Epithelial cell of esophagus (primary cell): ENCODE results near the gene URI1.
"Not testable (repeated sequence)": the region's sequence is repeated elsewhere in the genome, so short reads cannot be mapped to it uniquely, and the experiment has no call there.

ENCODE experiments used
- DNase-seq: peaks from one replicate; pipeline ENCODE4 v3.0.0; 2010; ENCODE audit warnings: low read depth
- H3K4me3 ChIP-seq: 2 replicates; pipeline ENCODE4 v1.5.1; 2011; ENCODE audit warnings: mild to moderate bottlenecking, low read length, control low read depth
- TF ChIP-seq, protein P1 (sequence below): IDR thresholded peaks from 2 replicates; pipeline ENCODE4 v1.5.1; 2011; ENCODE audit warnings: low read depth, mild to moderate bottlenecking, low read length, control low read depth, inconsistent platforms; ENCODE audit not compliant: insufficient read depth; ENCODE audit errors: missing control alignments

The URI1 gene

DNA sequence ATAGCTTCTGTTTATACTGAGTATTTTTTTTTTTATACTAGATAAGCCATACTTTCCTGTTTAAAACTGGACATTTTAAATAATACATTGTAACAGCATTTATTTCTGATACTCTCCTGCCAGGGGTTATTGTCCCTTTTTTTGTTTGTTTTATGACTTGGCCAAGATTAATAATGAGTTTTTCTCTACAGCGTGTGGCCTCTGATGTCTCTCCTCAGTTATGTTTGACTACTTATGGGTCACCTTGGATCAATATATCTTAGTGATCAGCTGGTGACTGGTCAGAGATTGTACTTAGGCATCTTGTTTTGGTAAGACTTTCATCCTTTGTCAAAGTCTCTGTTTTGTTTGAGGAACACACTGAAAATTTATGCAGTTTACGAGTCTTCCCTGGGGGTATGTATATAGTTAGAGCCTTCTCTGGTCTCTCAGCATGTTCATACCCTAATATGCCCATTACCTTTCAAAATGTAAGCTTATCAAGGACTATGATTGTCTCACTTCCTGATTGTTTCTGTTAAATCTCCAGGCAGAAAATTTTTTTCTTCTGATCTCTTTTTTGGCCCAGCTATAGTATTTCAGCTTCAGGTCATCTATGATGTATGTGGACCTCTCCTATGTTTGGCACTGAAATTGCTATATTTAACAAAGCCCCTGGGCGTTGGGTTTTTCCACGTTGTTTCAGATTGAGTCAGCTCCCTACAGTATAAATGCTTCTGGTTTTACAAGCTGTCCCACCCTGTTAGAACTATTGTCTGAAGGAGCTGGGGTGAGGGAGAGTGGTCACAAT, 87.9 kb downstream of the URI1 start:
- no peak overlapping the region for H3K4me3 ChIP-seq
- TF ChIP-seq, protein P1, sequence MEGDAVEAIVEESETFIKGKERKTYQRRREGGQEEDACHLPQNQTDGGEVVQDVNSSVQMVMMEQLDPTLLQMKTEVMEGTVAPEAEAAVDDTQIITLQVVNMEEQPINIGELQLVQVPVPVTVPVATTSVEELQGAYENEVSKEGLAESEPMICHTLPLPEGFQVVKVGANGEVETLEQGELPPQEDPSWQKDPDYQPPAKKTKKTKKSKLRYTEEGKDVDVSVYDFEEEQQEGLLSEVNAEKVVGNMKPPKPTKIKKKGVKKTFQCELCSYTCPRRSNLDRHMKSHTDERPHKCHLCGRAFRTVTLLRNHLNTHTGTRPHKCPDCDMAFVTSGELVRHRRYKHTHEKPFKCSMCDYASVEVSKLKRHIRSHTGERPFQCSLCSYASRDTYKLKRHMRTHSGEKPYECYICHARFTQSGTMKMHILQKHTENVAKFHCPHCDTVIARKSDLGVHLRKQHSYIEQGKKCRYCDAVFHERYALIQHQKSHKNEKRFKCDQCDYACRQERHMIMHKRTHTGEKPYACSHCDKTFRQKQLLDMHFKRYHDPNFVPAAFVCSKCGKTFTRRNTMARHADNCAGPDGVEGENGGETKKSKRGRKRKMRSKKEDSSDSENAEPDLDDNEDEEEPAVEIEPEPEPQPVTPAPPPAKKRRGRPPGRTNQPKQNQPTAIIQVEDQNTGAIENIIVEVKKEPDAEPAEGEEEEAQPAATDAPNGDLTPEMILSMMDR: no peak
- DNase-seq: peak; percentile 82

DNA sequence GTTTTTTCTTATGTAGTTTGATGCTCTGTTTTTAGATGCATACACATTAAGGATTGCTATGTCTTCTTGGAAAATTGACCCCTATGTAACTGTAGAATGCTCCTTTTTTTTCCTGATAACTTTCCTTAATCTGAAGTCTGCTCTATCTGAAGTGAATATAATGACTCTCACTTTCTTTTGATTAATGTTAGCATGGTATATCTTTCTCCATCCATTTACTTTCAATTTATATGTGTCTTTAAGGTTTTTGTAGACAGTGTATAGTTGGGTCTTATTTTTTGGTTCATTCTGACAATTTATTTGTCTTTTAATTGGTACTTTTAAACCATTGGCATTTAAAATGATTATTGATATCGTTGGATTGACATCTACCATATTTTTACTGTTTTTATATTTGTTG, 92.3 kb downstream of the URI1 start:
- H3K4me3 ChIP-seq: no peak overlapping the region
- DNase-seq: no peak
- TF ChIP-seq, protein P1: no peak

- no peak for DNase-seq
- TF ChIP-seq, protein P1: no peak
- no peak overlapping the region for H3K4me3 ChIP-seq
Measured at GRCh38 chr19:30036154-30037129, 94.4 kb downstream of the URI1 start.

GRCh38 chr19:30037835-30038234, 95.8 kb downstream of the URI1 start:
- no peak for DNase-seq
- no peak overlapping the region for H3K4me3 ChIP-seq
- TF ChIP-seq, protein P1: no peak

DNA sequence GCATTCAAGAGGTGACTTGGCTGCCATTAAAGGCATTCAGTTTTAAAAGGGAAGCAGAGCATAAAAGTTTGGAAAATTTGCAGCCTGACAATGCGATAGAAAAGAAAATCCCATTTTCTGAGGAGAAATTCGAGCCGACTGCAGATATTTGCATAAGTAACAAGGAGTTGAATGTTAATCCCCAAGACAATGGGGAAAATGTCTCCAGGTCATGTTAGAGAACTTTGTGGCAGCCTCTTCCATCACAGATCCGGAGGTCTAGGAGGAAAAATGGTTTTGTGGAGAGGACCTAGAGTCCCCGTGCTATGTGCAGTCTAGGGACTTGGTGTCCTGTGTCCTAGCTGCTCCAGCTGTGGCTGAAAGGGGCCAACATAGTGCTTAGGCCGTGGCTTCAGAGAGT, 99.9 kb downstream of the URI1 start:
- not testable (repeated sequence) for DNase-seq, H3K4me3 ChIP-seq

DNA sequence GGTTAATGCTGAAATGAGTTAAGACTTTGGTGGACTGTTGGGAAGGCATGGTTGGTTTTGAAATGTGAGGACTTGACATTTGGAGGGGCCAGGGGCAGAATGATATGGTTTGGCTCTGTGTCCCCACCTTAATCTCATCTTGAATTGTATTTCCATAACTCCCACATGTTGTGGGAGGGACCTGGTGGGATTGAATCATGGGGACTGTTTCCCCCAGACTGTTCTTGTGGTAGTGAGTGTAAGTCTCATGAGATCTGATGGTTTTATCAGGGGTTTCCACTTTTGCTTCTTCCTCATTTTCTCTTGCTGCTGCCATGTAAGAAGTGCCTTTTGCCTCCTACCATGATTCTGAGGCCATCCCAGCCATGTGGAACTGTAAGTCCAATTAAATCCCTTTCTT, 101.0 kb downstream of the URI1 start:
- not testable (repeated sequence) for H3K4me3 ChIP-seq, DNase-seq

DNA sequence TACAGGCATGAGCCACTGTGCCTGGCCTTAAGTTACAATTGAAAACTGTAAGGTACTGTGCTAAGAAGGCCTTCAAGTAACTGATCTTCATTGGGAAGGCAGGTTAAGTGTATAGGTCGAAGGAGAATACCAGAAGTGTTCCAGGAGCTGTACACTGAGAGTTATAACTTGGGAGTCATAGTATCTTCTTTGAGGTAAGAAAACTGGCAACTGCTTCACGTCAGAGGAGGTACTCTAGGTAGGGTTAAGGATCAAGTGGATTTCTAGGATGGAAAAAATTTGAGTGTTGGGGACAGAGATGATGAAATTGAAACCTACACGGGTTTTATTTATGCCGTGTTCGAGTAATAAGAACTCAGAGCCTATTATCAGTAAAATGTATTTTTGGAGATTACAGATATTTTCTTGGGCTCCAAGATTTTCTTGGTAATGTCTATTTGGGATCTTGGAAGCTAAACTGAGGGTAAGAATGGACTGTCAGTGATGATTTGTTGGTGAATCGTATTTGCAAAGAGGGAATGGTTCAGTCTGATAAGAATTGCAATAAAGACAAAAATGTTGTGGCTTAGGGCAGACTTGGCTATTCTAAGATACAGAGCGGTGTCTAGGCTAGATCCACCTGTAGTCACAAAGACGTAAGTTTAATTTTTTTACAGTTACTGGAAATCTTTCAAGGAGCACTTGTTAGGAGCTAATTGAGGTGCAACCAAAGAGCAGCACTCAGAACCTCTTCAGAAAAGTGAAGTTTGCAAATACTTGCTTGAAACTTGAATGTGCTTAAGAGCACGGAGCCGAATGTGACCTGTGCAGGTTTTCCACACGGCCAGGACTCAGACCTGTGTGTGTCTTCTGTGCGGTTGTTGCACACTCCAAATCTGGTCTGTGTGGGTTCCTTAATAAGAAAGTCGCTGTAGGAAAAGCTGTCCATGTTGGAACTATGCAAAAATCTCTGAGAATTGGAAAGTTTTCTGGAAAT, 102.5 kb downstream of the URI1 start:
- DNase-seq: no peak
- H3K4me3 ChIP-seq: no peak overlapping the region
- TF ChIP-seq, protein P1: no peak
